A549 (cell line): ENCODE measurements around the gene TIMP3.

Experiments
- EHMT2 ChIP-seq: fragments of 200-600 bp; sonication (generic); IDR thresholded peaks from 2 replicates; pipeline ENCODE4 v1.6.1; 2016; ENCODE audit warnings: antibody characterized with exemption, low read depth, mild to moderate bottlenecking, moderate library complexity
- JUNB ChIP-seq: fragments of >200 bp; sonication (Bioruptor Twin); formaldehyde crosslinking; IDR thresholded peaks from 2 replicates; pipeline ENCODE4 v1.6.1; 2016
- MYC ChIP-seq: IDR thresholded peaks from 2 replicates; pipeline ENCODE4 v1.6.1; 2012; ENCODE audit warnings: mild to moderate bottlenecking, inconsistent platforms, low read length, improper control_type of control experiment, borderline replicate concordance
- RCOR1 ChIP-seq: fragments of 150-350 bp; IDR thresholded peaks from 2 replicates; pipeline ENCODE4 v1.6.1; 2014; ENCODE audit warnings: antibody characterized with exemption, low read length, low read depth
- ZSCAN20 ChIP-seq: fragments of 250-450 bp; sonication (Bioruptor Pico); IDR thresholded peaks from 2 replicates; pipeline ENCODE4 v1.8.0; 2022; ENCODE audit warnings: mild to moderate bottlenecking, moderate library complexity
- TF ChIP-seq, protein P1 (sequence below): fragments of 200-600 bp; sonication (generic); IDR thresholded peaks from 2 replicates; pipeline ENCODE4 v1.6.1; 2016; ENCODE audit warnings: antibody characterized with exemption, mild to moderate bottlenecking, moderate library complexity
- TF ChIP-seq, protein P2 (sequence below): fragments of >200 bp; sonication (Bioruptor Twin); formaldehyde crosslinking; IDR thresholded peaks from 3 replicates; pipeline ENCODE4 v1.5.1; 2016
- TF ChIP-seq, protein P3 (sequence below): fragments of 250-450 bp; sonication (Bioruptor Pico); IDR thresholded peaks from 2 replicates; pipeline ENCODE4 v1.5.0; 2021; ENCODE audit warnings: mild to moderate bottlenecking, moderate library complexity, borderline replicate concordance

DNA sequence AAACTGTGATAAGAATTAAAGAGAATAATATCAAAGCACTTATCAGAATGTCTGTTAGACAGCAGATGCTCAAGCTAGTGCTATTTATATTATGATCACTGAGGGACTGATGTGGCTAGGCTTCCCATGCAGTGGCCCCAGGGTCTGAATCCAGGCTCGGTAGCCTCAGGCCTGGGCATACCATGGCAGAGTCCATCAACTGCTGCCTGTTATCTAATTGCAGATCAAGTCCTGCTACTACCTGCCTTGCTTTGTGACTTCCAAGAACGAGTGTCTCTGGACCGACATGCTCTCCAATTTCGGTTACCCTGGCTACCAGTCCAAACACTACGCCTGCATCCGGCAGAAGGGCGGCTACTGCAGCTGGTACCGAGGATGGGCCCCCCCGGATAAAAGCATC lies 57.5 kb downstream of the TIMP3 start:
- TF ChIP-seq, protein P1, sequence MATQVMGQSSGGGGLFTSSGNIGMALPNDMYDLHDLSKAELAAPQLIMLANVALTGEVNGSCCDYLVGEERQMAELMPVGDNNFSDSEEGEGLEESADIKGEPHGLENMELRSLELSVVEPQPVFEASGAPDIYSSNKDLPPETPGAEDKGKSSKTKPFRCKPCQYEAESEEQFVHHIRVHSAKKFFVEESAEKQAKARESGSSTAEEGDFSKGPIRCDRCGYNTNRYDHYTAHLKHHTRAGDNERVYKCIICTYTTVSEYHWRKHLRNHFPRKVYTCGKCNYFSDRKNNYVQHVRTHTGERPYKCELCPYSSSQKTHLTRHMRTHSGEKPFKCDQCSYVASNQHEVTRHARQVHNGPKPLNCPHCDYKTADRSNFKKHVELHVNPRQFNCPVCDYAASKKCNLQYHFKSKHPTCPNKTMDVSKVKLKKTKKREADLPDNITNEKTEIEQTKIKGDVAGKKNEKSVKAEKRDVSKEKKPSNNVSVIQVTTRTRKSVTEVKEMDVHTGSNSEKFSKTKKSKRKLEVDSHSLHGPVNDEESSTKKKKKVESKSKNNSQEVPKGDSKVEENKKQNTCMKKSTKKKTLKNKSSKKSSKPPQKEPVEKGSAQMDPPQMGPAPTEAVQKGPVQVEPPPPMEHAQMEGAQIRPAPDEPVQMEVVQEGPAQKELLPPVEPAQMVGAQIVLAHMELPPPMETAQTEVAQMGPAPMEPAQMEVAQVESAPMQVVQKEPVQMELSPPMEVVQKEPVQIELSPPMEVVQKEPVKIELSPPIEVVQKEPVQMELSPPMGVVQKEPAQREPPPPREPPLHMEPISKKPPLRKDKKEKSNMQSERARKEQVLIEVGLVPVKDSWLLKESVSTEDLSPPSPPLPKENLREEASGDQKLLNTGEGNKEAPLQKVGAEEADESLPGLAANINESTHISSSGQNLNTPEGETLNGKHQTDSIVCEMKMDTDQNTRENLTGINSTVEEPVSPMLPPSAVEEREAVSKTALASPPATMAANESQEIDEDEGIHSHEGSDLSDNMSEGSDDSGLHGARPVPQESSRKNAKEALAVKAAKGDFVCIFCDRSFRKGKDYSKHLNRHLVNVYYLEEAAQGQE = no peak
- TF ChIP-seq JUNB = no peak
- TF ChIP-seq, protein P2, sequence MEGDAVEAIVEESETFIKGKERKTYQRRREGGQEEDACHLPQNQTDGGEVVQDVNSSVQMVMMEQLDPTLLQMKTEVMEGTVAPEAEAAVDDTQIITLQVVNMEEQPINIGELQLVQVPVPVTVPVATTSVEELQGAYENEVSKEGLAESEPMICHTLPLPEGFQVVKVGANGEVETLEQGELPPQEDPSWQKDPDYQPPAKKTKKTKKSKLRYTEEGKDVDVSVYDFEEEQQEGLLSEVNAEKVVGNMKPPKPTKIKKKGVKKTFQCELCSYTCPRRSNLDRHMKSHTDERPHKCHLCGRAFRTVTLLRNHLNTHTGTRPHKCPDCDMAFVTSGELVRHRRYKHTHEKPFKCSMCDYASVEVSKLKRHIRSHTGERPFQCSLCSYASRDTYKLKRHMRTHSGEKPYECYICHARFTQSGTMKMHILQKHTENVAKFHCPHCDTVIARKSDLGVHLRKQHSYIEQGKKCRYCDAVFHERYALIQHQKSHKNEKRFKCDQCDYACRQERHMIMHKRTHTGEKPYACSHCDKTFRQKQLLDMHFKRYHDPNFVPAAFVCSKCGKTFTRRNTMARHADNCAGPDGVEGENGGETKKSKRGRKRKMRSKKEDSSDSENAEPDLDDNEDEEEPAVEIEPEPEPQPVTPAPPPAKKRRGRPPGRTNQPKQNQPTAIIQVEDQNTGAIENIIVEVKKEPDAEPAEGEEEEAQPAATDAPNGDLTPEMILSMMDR = no peak
- no peak for TF ChIP-seq MYC
- TF ChIP-seq RCOR1 = no peak
- TF ChIP-seq EHMT2 = no peak
- TF ChIP-seq, protein P3, sequence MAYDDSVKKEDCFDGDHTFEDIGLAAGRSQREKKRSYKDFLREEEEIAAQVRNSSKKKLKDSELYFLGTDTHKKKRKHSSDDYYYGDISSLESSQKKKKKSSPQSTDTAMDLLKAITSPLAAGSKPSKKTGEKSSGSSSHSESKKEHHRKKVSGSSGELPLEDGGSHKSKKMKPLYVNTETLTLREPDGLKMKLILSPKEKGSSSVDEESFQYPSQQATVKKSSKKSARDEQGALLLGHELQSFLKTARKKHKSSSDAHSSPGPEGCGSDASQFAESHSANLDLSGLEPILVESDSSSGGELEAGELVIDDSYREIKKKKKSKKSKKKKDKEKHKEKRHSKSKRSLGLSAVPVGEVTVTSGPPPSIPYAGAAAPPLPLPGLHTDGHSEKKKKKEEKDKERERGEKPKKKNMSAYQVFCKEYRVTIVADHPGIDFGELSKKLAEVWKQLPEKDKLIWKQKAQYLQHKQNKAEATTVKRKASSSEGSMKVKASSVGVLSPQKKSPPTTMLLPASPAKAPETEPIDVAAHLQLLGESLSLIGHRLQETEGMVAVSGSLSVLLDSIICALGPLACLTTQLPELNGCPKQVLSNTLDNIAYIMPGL (CRISPR knock-in tag) = no peak
- TF ChIP-seq ZSCAN20 = no peak
